Measurements from ENCODE around the gene FMO5. TPM values are rescaled to one million over a fixed set of nuclear protein-coding genes. Genes with fewer than 3 reads are reported as not detected.

Gene FMO5, protein sequence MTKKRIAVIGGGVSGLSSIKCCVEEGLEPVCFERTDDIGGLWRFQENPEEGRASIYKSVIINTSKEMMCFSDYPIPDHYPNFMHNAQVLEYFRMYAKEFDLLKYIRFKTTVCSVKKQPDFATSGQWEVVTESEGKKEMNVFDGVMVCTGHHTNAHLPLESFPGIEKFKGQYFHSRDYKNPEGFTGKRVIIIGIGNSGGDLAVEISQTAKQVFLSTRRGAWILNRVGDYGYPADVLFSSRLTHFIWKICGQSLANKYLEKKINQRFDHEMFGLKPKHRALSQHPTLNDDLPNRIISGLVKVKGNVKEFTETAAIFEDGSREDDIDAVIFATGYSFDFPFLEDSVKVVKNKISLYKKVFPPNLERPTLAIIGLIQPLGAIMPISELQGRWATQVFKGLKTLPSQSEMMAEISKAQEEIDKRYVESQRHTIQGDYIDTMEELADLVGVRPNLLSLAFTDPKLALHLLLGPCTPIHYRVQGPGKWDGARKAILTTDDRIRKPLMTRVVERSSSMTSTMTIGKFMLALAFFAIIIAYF
- not detected in 2 replicates for polyA plus RNA-seq
- 0.46 TPM in 1 of 2 replicates, not detected in the other for polyA minus RNA-seq

DNA sequence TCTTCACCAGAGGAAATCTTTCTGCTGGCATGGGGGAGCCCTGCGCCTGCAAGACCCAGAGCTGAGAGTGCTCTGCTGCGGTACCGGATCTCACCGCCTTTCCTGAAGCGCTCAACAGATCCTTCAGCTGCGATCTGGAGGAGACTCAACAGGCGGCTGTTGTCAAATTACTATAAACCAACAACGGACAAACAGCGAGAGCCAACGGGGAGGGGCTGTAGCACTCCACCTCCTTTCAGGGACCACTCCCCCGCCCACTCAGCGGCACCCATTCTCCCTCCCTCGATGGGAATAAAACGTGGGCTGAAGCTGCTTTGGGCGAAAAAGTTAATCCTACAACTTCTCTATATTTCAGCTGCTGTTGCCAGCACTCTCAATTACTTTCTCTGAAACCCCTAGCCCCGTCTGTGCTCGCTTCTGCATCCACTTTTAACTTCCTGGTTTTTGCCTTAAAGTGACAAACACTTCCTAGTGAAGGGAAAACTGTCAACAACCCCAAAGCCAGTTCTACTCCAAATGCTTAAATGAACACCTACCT is at the start of gene FMO5:
Gene FMO5, minus strand, starts transcription at position 147 of the 538 bp plus-strand sequence. CDS start 310 bp downstream, outside the sequence.
- no peaks in the 10 kb centered on the region for H3F3A ChIP-seq (ENCODE audit: insufficient read depth, low read length, poor library complexity, severe bottlenecking)
- no peaks in the 10 kb centered on the region for H4K20me1 ChIP-seq (ENCODE audit: insufficient read depth)
- H3K4me3 ChIP-seq (ENCODE audit: low read length): no peak within 1 kb of the TSS
- H3K36me3 ChIP-seq (ENCODE audit: insufficient read depth, low read length): no peaks in the 10 kb centered on the region
- no peak within 1 kb of the TSS for H2AFZ ChIP-seq (ENCODE audit: low read depth, low read length)
- H3K27ac ChIP-seq (ENCODE audit: low read length): no peak within 1 kb of the TSS
- TF ChIP-seq EP300 (conservative IDR thresholded peaks at IDR 0.05; ENCODE audit: poor library complexity, severe bottlenecking) (no peak), RAD21 (conservative IDR thresholded peaks at IDR 0.05) (no peak), EZH2 (IDR thresholded peaks at IDR 0.05; ENCODE audit: borderline replicate concordance, insufficient read depth, low read length, poor library complexity, severe bottlenecking) (no peak), POLR2AphosphoS5 (IDR thresholded peaks at IDR 0.05) (no peak), SMC3 (conservative IDR thresholded peaks at IDR 0.05; ENCODE audit: poor library complexity) (no peak), TAF1 (IDR thresholded peaks at IDR 0.05; ENCODE audit: low read depth) (no peak), MXI1 (conservative IDR thresholded peaks at IDR 0.05; ENCODE audit: poor library complexity, severe bottlenecking) (no peak)
- TF ChIP-seq, protein P1, sequence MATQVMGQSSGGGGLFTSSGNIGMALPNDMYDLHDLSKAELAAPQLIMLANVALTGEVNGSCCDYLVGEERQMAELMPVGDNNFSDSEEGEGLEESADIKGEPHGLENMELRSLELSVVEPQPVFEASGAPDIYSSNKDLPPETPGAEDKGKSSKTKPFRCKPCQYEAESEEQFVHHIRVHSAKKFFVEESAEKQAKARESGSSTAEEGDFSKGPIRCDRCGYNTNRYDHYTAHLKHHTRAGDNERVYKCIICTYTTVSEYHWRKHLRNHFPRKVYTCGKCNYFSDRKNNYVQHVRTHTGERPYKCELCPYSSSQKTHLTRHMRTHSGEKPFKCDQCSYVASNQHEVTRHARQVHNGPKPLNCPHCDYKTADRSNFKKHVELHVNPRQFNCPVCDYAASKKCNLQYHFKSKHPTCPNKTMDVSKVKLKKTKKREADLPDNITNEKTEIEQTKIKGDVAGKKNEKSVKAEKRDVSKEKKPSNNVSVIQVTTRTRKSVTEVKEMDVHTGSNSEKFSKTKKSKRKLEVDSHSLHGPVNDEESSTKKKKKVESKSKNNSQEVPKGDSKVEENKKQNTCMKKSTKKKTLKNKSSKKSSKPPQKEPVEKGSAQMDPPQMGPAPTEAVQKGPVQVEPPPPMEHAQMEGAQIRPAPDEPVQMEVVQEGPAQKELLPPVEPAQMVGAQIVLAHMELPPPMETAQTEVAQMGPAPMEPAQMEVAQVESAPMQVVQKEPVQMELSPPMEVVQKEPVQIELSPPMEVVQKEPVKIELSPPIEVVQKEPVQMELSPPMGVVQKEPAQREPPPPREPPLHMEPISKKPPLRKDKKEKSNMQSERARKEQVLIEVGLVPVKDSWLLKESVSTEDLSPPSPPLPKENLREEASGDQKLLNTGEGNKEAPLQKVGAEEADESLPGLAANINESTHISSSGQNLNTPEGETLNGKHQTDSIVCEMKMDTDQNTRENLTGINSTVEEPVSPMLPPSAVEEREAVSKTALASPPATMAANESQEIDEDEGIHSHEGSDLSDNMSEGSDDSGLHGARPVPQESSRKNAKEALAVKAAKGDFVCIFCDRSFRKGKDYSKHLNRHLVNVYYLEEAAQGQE (IDR thresholded peaks at IDR 0.05; ENCODE audit: borderline replicate concordance): no peak
- TF ChIP-seq, protein P2, sequence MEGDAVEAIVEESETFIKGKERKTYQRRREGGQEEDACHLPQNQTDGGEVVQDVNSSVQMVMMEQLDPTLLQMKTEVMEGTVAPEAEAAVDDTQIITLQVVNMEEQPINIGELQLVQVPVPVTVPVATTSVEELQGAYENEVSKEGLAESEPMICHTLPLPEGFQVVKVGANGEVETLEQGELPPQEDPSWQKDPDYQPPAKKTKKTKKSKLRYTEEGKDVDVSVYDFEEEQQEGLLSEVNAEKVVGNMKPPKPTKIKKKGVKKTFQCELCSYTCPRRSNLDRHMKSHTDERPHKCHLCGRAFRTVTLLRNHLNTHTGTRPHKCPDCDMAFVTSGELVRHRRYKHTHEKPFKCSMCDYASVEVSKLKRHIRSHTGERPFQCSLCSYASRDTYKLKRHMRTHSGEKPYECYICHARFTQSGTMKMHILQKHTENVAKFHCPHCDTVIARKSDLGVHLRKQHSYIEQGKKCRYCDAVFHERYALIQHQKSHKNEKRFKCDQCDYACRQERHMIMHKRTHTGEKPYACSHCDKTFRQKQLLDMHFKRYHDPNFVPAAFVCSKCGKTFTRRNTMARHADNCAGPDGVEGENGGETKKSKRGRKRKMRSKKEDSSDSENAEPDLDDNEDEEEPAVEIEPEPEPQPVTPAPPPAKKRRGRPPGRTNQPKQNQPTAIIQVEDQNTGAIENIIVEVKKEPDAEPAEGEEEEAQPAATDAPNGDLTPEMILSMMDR (IDR thresholded peaks at IDR 0.05; ENCODE audit: poor library complexity, severe bottlenecking): no peak
- H3K9me3 ChIP-seq (ENCODE audit: low read length): no peaks in the 10 kb centered on the region
- no peaks in the 10 kb centered on the region for H3K79me2 ChIP-seq (replicated peaks; ENCODE audit: insufficient read depth, low read length)
- no peaks in the 10 kb centered on the region for H3K9me2 ChIP-seq (ENCODE audit: insufficient read depth, low read length)
- no peak within 1 kb of the TSS for H3K4me2 ChIP-seq (ENCODE audit: low read length)
- H3K27me3 ChIP-seq (ENCODE audit: insufficient read depth, low read depth, low read length): no peaks in the 10 kb centered on the region
- no peak within 1 kb of the TSS for H3K9ac ChIP-seq (ENCODE audit: low read length)

DNA sequence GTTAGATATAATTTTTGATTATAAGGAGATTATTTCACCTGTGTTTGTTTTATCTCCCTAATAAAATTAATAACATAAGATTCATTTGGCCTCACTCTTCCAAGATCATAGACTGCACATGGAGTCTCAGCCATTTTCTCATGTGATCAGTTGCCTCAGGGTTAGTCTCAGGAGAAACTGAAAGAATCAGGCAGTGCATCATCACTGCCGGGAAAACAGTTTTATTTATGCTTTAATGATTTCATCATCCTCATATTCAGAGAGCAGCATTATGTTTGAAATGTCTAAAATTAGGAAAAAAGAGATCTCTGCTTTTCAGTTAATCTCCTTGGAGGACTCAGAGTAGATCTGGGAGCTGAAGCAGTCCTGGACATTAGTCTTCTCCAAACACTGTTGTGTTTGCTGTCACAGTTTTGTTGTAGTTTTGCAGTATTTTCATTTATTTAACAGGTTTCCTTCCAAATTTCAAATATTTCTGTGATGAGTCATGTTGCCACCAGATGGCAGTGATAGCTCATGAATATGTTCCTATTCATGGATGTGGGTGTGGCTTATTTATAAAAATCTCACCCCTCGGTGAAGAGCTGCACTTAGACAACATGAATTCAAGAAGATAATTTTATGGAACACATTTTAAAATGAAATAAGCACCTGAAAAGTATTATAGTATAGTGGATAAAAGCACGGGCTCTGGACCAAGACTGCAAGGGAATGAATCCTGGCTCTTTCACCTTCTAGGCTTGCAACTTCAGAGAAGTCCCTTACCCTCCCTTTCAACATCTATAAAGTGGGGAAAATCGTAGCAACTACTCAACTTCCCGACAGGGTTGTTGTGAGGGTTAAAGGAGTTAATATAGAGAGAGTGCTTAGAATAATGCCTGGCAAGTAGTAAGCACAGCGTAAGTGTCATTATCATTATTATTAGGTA is 48.5 kb upstream of the FMO5 start:
- Histone ChIP-seq H2AFZ (ENCODE audit: low read depth, low read length) (no peak overlapping the region), H3K9me3 (ENCODE audit: low read length) (no peaks in the 10 kb centered on the region), H3K4me3 (ENCODE audit: low read length) (no peak overlapping the region), H3K79me2 (replicated peaks; ENCODE audit: insufficient read depth, low read length) (no peaks in the 10 kb centered on the region), H3K4me2 (ENCODE audit: low read length) (no peak overlapping the region), H3K27ac (ENCODE audit: low read length) (no peak overlapping the region), H4K20me1 (ENCODE audit: insufficient read depth) (no peaks in the 10 kb centered on the region), H3K27me3 (ENCODE audit: insufficient read depth, low read depth, low read length) (no peaks in the 10 kb centered on the region), H3F3A (ENCODE audit: insufficient read depth, low read length, poor library complexity, severe bottlenecking) (no peaks in the 10 kb centered on the region), H3K36me3 (ENCODE audit: insufficient read depth, low read length) (no peaks in the 10 kb centered on the region), H3K9ac (ENCODE audit: low read length) (no peak overlapping the region), H3K9me2 (ENCODE audit: insufficient read depth, low read length) (no peaks in the 10 kb centered on the region)
- TF ChIP-seq MXI1 (conservative IDR thresholded peaks at IDR 0.05; ENCODE audit: poor library complexity, severe bottlenecking) (no peak), SMC3 (conservative IDR thresholded peaks at IDR 0.05; ENCODE audit: poor library complexity) (peak; percentile 96), EZH2 (IDR thresholded peaks at IDR 0.05; ENCODE audit: borderline replicate concordance, insufficient read depth, low read length, poor library complexity, severe bottlenecking) (no peak), POLR2AphosphoS5 (IDR thresholded peaks at IDR 0.05) (no peak), RAD21 (conservative IDR thresholded peaks at IDR 0.05) (peak; percentile 92), TAF1 (IDR thresholded peaks at IDR 0.05; ENCODE audit: low read depth) (no peak), EP300 (conservative IDR thresholded peaks at IDR 0.05; ENCODE audit: poor library complexity, severe bottlenecking) (no peak)
- TF ChIP-seq, protein P1 (IDR thresholded peaks at IDR 0.05; ENCODE audit: borderline replicate concordance): no peak
- TF ChIP-seq, protein P2 (IDR thresholded peaks at IDR 0.05; ENCODE audit: poor library complexity, severe bottlenecking): peak; percentile 91
